ENCODE results near the gene EIF3B. TPM values are rescaled to one million over a fixed set of nuclear protein-coding genes. Genes with fewer than 3 reads are reported as not detected.
"Not testable (repeated sequence)": the region's sequence is repeated elsewhere in the genome, so short reads cannot be mapped to it uniquely, and the experiment has no call there.

The EIF3B gene
- total RNA-seq, 1 donor from 2014 or later = 161 TPM

DNA sequence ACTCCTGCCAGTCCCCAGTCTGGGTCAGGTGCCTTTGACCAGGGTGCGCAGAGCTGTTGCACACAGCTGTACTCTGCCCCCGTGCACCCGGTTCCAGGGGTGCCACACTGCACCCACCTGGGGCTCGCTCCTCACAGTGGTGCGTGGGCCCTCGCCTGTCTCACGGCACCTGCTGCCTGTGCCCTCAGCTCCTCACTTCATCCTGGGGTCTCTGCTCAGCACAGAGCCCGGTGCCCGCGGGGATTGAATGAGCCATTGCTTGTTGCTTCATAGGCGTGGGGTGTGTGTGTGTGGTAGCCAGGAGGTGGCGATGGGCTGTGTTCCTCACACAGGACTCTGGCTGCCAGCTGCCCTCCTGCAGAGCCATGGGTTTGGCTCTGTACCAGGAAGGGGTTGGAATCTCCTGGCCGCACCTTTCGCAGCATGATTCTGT lies 18.5 kb downstream of the EIF3B start:
- TF ChIP-seq CTCF (conservative IDR thresholded peaks at IDR 0.05; ENCODE audit: low read depth, low read length) = no peak
- no peak overlapping the region for H3K4me3 ChIP-seq (ENCODE audit: low read depth, low read length)
- no peak for DNase-seq (ENCODE audit: low read depth)

- no peak overlapping the region for H3K4me3 ChIP-seq (ENCODE audit: low read depth, low read length)
- TF ChIP-seq CTCF (conservative IDR thresholded peaks at IDR 0.05; ENCODE audit: low read depth, low read length) = no peak
- DNase-seq (ENCODE audit: low read depth) = no peak
Measured at GRCh38 chr7:2373646-2374045, 19.0 kb downstream of the EIF3B start.

GRCh38 chr7:2374401-2374800 lies 19.8 kb downstream of the EIF3B start:
- H3K4me3 ChIP-seq (ENCODE audit: low read depth, low read length) = no peak overlapping the region
- DNase-seq (ENCODE audit: low read depth) = no peak
- TF ChIP-seq CTCF (conservative IDR thresholded peaks at IDR 0.05; ENCODE audit: low read depth, low read length) = no peak

DNA sequence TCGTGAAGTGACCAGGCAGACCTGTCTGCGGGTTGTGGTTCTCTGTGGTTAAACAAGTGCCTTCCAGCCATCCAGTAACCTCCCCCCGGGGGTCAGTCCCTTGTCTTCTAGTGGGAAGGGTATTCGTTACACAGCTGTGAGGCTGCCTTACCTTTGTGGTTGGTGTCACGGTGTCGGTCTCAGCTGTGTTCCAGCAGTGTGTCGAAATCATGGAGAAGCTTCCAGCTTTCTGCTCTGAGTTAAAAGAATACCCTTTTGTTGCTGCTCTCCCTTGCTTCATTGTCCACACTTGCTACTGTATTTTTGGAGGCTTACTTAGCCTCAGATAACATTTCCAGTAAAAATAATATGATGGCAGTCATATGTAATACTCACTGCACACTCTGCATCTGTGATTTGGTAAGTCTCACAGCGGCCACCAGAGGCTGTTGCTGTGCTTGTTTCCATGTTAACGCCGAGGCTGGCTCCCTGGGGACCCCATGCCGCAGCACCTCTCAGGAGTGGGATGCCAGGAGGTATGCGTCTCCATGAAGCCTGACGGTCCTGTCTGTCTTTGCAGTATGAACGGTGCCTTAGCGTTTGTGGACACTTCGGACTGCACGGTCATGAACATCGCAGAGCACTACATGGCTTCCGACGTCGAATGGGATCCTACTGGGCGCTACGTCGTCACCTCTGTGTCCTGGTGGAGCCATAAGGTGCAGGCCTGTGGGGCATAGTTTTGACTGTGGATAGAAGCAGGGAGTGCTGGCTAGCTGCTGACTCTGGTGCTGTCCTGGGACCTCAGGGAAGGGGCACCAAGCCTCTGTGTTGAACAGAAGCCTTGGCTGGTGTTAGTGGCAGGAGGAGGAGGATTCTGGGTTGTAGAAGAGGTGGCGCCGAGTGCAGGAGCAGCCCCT lies 20.5 kb downstream of the EIF3B start:
- DNase-seq (ENCODE audit: low read depth) = no peak
- no peak overlapping the region for H3K4me3 ChIP-seq (ENCODE audit: low read depth, low read length)
- TF ChIP-seq CTCF (conservative IDR thresholded peaks at IDR 0.05; ENCODE audit: low read depth, low read length) = no peak

GRCh38 chr7:2376351-2377154 lies 21.9 kb downstream of the EIF3B start:
- TF ChIP-seq CTCF (conservative IDR thresholded peaks at IDR 0.05; ENCODE audit: low read depth, low read length) = no peak
- no peak overlapping the region for H3K4me3 ChIP-seq (ENCODE audit: low read depth, low read length)
- DNase-seq (ENCODE audit: low read depth) = no peak

DNA sequence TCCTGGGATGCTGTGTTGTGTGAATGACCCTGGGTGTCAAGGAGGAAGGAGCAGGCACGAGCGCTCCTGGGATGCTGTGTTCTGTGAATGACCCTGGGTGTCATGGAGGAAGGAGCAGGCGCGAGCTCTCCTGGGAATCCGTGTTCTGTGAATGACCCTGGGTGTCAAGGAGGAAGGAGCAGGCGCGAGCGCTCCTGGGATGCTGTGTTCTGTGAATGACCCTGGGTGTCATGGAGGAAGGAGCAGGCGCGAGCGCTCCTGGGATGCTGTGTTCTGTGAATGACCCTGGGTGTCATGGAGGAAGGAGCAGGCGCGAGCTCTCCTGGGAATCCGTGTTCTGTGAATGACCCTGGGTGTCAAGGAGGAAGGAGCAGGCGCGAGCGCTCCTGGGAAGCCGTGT lies 22.9 kb downstream of the EIF3B start:
- DNase-seq (ENCODE audit: low read depth); H3K4me3 ChIP-seq (ENCODE audit: low read depth, low read length): not testable (repeated sequence)

- not testable (repeated sequence) for H3K4me3 ChIP-seq (ENCODE audit: low read depth, low read length); DNase-seq (ENCODE audit: low read depth)
Measured at GRCh38 chr7:2378125-2378524, 23.5 kb downstream of the EIF3B start.
